Suprapubic skin (tissue), 4 donors: ENCODE results near the gene SPINDOC. TPM values are rescaled to one million over a fixed set of nuclear protein-coding genes. Genes with fewer than 3 reads are reported as not detected.
"Not testable (repeated sequence)": the region's sequence is repeated elsewhere in the genome, so short reads cannot be mapped to it uniquely, and the experiment has no call there.

Source experiments
- DNase-seq, 2 donors: peaks; one replicate each; pipeline ENCODE4 v3.0.0-alpha.2; 2019; ENCODE audit warnings: low spot score in 2 of 2
- H3K27ac ChIP-seq: fragments of 200-600 bp; sonication (generic); one replicate; pipeline ENCODE4 v1.5.1; 2019
- H3K27me3 ChIP-seq: fragments of 200-600 bp; sonication (generic); one replicate; pipeline ENCODE4 v1.5.1; 2019
- H3K36me3 ChIP-seq: fragments of 200-600 bp; sonication (generic); one replicate; pipeline ENCODE4 v1.5.1; 2019
- H3K4me1 ChIP-seq: fragments of 200-600 bp; sonication (generic); one replicate; pipeline ENCODE4 v1.5.1; 2019
- H3K4me3 ChIP-seq: fragments of 200-600 bp; sonication (generic); one replicate; pipeline ENCODE4 v1.5.1; 2019; ENCODE audit warnings: mild to moderate bottlenecking
- H3K9me3 ChIP-seq: fragments of 200-600 bp; sonication (generic); one replicate; pipeline ENCODE4 v1.5.1; 2019
- EP300 ChIP-seq: sonication (generic); formaldehyde crosslinking; IDR thresholded peaks from one replicate; pipeline ENCODE4 v1.6.1; 2017; ENCODE audit warnings: antibody characterized with exemption
- POLR2A ChIP-seq, 2 donors: fragments of 450-650 bp; IDR thresholded peaks; one replicate each; pipeline ENCODE4 v1.6.1; 2017; ENCODE audit warnings: antibody characterized with exemption in 2 of 2, mild to moderate bottlenecking in 2 of 2, moderate library complexity in 2 of 2
- POLR2AphosphoS5 ChIP-seq, 3 donors: sonication (generic); formaldehyde crosslinking; IDR thresholded peaks; one replicate each; pipeline ENCODE4 v1.6.1; 2017; ENCODE audit warnings: antibody characterized with exemption in 3 of 3
- WGBS: methylation state at CpG from one replicate; pipeline ENCODE4 v1.1.5; 2018; 5-methylcytosine and 5-hydroxymethylcytosine counted together
- total RNA-seq, 4 donors: library from RNA; depleted of rRNA; stranded (reverse); fragments of >200 nt; gene quantifications; one replicate each; pipeline ENCODE4 v1.1.0, GENCODE V29; 2016
- TF ChIP-seq, protein P1 (sequence below), 2 donors: fragments of 200-600 bp in 1 of 2; fragments of 450-650 bp in 1 of 2; sonication (generic) in 1 of 2; IDR thresholded peaks; one replicate each; pipeline ENCODE4 v1.5.1; 2016 to 2019; ENCODE audit warnings: antibody characterized with exemption in 2 of 2, mild to moderate bottlenecking in 1 of 2, moderate library complexity in 1 of 2

Gene SPINDOC
- total RNA-seq, 4 donors from 2014 or later = 3.9 to 9.4 (median 6.3) TPM

DNA sequence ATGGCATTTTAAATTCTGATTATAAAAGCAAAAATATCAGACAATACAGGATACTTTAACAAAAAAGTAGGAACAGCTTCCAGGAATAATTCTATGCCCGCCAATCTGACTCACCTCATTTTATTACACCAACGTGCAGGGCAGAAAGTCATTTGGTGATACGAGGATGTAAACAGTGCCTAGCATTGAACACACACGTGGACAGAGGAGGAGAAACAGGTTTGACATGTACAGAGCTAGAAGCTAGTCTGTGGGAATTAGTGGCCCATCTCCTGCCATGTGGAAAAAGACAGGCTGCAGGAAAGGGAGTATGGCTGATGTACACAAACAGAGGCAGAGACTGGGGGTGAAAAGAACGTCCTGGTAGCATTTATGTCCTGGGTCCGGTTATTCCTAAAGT is 9.0 kb upstream of the SPINDOC start:
- 44% methylated on average over 6 of the region's 6 CpGs for WGBS

DNA sequence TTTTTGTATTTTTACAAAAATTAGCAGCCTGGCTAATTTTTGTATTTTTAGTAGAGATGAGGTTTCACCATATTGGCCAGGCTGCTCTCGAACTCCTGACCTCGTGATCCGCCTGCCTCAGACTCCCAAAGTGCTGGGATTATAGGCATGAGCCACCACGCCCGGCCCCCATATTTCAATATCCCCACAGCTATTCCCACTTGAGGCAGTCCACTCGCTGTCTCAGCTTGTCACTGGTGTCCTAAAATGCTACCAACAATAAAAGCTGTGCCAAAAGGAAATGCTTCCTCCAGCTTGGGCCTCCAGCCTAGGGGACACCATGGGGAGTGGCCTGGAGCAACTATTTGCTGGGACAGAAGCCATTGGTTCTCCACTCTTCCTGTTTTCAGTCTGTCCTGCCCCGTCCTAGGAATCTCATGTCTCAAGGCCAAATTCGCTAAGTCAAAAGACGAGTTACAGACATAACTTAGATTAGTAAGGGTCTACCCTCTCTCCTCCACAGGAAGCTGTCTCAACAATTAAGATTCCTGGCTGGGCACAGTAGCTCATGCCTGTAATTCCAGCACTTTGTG is 7.3 kb upstream of the SPINDOC start:
- TF ChIP-seq POLR2A (IDR thresholded peaks at IDR 0.05) = no peak
- TF ChIP-seq, protein P1, sequence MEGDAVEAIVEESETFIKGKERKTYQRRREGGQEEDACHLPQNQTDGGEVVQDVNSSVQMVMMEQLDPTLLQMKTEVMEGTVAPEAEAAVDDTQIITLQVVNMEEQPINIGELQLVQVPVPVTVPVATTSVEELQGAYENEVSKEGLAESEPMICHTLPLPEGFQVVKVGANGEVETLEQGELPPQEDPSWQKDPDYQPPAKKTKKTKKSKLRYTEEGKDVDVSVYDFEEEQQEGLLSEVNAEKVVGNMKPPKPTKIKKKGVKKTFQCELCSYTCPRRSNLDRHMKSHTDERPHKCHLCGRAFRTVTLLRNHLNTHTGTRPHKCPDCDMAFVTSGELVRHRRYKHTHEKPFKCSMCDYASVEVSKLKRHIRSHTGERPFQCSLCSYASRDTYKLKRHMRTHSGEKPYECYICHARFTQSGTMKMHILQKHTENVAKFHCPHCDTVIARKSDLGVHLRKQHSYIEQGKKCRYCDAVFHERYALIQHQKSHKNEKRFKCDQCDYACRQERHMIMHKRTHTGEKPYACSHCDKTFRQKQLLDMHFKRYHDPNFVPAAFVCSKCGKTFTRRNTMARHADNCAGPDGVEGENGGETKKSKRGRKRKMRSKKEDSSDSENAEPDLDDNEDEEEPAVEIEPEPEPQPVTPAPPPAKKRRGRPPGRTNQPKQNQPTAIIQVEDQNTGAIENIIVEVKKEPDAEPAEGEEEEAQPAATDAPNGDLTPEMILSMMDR (IDR thresholded peaks at IDR 0.05) = no peak
- TF ChIP-seq POLR2AphosphoS5 (IDR thresholded peaks at IDR 0.05) = no peak
- TF ChIP-seq EP300 = no peak
- Histone ChIP-seq H3K36me3 (no peaks in the 10 kb centered on the region), H3K27me3 (no peaks in the 10 kb centered on the region), H3K4me1 (peaks cover 25% of the 10 kb centered on the region), H3K9me3 (no peaks in the 10 kb centered on the region), H3K4me3 (no peak overlapping the region), H3K27ac (no peak overlapping the region)
- DNase-seq = no peak
- WGBS = 71% methylated on average over 9 of the region's 9 CpGs

More for the DNA sequence above, 9.0 kb upstream of the SPINDOC start:
- peak in 1 of 3 donors; percentile 27 for TF ChIP-seq POLR2AphosphoS5 (IDR thresholded peaks at IDR 0.05)
- TF ChIP-seq EP300 = no peak
- TF ChIP-seq, protein P1 (IDR thresholded peaks at IDR 0.05) = no peak
- Histone ChIP-seq H3K9me3 (no peaks in the 10 kb centered on the region), H3K36me3 (no peaks in the 10 kb centered on the region), H3K27me3 (no peaks in the 10 kb centered on the region), H3K4me1 (peaks cover 25% of the 10 kb centered on the region), H3K4me3 (no peak overlapping the region), H3K27ac (peak overlapping the region; percentile 76)
- no peak for DNase-seq

DNA sequence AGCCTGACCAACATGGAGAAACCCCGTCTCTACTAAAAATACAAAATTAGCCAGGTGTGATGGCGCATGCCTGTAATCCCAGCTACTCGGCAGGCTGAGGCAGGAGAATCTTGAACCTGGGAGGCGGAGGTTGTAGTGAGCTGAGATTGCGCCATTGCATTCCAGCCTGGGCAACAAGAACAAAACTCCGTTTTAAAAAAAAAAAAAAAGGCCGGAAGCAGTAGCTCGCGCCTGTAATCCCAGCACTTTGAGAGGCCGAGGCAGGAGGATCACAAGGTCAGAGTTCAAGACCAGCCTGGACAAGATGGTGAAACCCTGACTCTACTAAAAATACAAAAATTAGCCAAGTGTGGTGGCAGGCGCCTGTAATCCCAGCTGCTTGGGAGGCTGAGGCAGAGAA is 2.9 kb upstream of the SPINDOC start:
- DNase-seq, H3K9me3 ChIP-seq, H3K4me3 ChIP-seq, H3K27ac ChIP-seq, H3K27me3 ChIP-seq, H3K36me3 ChIP-seq: not testable (repeated sequence)
- WGBS = 83% methylated on average over 11 of the region's 11 CpGs
- peaks cover 24% of the 10 kb centered on the region for H3K4me1 ChIP-seq

DNA sequence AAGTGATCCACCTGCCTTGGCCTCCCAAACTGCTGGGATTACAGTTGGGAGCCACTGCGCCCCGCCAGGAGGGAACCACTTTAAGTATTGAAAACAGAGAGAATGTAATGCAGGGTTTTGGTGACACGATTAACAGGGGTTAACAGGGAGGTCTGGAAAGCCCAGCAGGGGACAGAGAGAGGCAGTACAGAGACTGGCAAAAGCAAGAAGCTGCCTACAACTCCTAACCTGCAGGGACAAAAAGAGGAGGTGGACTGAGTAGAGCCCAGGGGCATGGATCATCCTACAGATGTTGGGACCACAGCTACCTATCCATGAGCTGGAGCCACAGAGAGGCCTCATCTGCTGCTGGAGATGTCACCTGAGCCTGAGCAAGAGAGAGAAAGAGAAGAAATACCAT is 1.7 kb upstream of the SPINDOC start:
- TF ChIP-seq POLR2A (IDR thresholded peaks at IDR 0.05) (no peak), POLR2AphosphoS5 (IDR thresholded peaks at IDR 0.05) (no peak), EP300 (no peak)
- TF ChIP-seq, protein P1 (IDR thresholded peaks at IDR 0.05) = no peak
- Histone ChIP-seq H3K27me3 (no peaks in the 10 kb centered on the region), H3K9me3 (no peaks in the 10 kb centered on the region), H3K27ac (no peak overlapping the region), H3K36me3 (no peaks in the 10 kb centered on the region), H3K4me1 (peaks cover 24% of the 10 kb centered on the region), H3K4me3 (no peak overlapping the region)
- WGBS = 82% methylated on average over 3 of the region's 3 CpGs
- no peak for DNase-seq

DNA sequence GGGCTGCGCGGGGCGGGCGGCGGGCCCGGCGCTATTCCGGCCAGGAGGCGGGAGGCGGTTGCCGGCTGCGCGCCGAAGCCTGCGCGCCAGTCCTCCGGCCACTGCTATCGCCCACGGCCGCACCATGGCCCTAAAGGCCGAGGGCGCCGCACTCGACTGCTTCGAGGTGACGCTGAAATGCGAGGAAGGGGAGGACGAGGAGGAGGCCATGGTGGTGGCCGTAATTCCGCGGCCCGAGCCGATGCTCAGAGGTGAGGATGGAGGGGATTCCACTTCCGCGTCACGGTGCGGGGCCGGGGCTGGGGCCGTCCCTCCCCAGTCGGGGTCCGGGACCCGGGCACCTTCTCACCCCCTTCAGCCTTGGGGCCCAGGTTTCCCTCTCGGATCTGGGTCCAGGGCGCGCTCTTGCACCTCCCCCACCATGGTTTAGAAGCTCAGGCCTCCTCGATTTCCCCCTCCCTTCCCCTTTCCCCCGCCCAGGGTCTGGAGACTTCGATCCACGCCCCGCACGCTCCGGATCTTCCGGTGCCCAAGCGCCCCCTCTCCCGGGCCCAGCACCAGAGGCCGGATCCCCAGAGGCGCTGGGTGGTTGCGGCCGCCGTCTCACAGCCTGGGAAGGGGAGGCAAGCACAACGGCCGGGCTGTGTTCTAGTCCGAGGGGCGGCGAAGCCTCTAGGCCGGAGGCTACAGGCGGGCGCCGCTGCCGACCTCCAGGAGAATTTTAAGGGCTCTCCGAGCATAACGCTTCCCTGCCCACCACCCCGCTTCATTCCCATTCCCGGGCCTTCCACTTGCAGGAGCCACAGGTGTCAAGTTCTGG is 517 bp downstream of the SPINDOC start:
- Histone ChIP-seq H3K4me3 (peak overlapping the region; percentile 72), H3K9me3 (no peaks in the 10 kb centered on the region), H3K4me1 (peaks cover 24% of the 10 kb centered on the region), H3K27ac (peak overlapping the region; percentile 12), H3K27me3 (no peaks in the 10 kb centered on the region), H3K36me3 (peaks cover 13% of the 10 kb centered on the region)
- WGBS = under 1% methylated on average over 19 of the region's 74 CpGs
- DNase-seq = no peak
- no peak for TF ChIP-seq EP300
- TF ChIP-seq POLR2A (IDR thresholded peaks at IDR 0.05) = no peak
- no peak for TF ChIP-seq POLR2AphosphoS5 (IDR thresholded peaks at IDR 0.05)

DNA sequence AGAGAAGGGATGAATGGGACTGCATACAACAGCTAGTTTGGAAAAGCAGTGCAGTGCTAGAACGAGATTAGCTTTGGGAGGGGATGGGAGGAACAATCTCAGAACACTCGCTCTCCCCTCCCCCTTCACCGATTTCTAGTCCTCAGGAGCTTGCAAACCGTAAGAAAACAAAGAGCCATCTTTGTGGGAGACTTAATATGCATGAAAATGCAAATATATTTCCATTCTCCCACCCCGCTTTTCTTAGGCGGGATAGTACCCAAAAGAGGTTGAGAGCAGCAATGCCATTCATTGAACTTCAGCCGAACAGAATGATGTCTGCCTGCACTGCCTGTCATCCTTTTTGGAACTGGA is 1.1 kb downstream of the SPINDOC start:
- Histone ChIP-seq H3K4me1 (peaks cover 24% of the 10 kb centered on the region), H3K27me3 (no peaks in the 10 kb centered on the region), H3K27ac (no peak overlapping the region), H3K9me3 (no peaks in the 10 kb centered on the region), H3K4me3 (peak overlapping the region; percentile 72), H3K36me3 (peaks cover 18% of the 10 kb centered on the region)
- whole genome bisulfite sequencing = 16% methylated on average over 7 of the region's 7 CpGs
- TF ChIP-seq POLR2A (IDR thresholded peaks at IDR 0.05) (no peak), EP300 (no peak), POLR2AphosphoS5 (IDR thresholded peaks at IDR 0.05) (no peak)
- TF ChIP-seq, protein P1 (IDR thresholded peaks at IDR 0.05) = no peak
- DNase-seq = no peak
